Measurements from ENCODE around the gene RNF207.

- TF ChIP-seq CTCF (IDR thresholded peaks at IDR 0.05) (no peak), POLR2A (IDR thresholded peaks at IDR 0.05) (no peak), EP300 (IDR thresholded peaks at IDR 0.05) (no peak)
Observed at GRCh38 chr1:6197746-6198427, 8.0 kb upstream of the RNF207 start.
